Sigmoid colon (tissue), 7 donors: ENCODE measurements around the gene DCAKD. TPM values are rescaled to one million over a fixed set of nuclear protein-coding genes. Genes with fewer than 3 reads are reported as not detected.

Source experiments
- DNase-seq: peaks from one replicate; pipeline ENCODE4 v3.0.0-alpha.2; 2019
- H3K27ac ChIP-seq, 4 donors: fragments of 200-600 bp; sonication (generic); one replicate each; pipeline ENCODE4 v1.5.1; 2016 to 2019; ENCODE audit warnings: mild to moderate bottlenecking in 1 of 4
- H3K27me3 ChIP-seq, 3 donors: fragments of 200-600 bp; sonication (generic); one replicate each; pipeline ENCODE4 v1.5.1; 2019; ENCODE audit warnings: mild to moderate bottlenecking in 1 of 3
- H3K36me3 ChIP-seq, 4 donors: fragments of 200-600 bp; sonication (generic); one replicate each; pipeline ENCODE4 v1.5.1; 2016 to 2019
- H3K4me1 ChIP-seq, 4 donors: fragments of 200-600 bp; sonication (generic); one replicate each; pipeline ENCODE4 v1.5.1; 2017 to 2019
- H3K4me3 ChIP-seq, 4 donors: fragments of 200-600 bp; sonication (generic); one replicate each; pipeline ENCODE4 v1.5.1; 2017 to 2019; ENCODE audit warnings: mild to moderate bottlenecking in 2 of 4, moderate library complexity in 1 of 4
- H3K9me3 ChIP-seq, 4 donors: fragments of 200-600 bp in 3 of 4; sonication (generic) in 3 of 4; one replicate each; pipeline versions ENCODE4 v1.5.1 to v1.6.1; 2013 to 2019
- EP300 ChIP-seq, 4 donors: sonication (generic); formaldehyde crosslinking; IDR thresholded peaks; one replicate each; pipeline ENCODE4 v1.6.1; 2017; ENCODE audit warnings: antibody characterized with exemption in 4 of 4
- POLR2A ChIP-seq, 2 donors: fragments of 450-650 bp; IDR thresholded peaks; one replicate each; pipeline ENCODE4 v1.6.1; 2016; ENCODE audit warnings: antibody characterized with exemption in 2 of 2, mild to moderate bottlenecking in 2 of 2, moderate library complexity in 2 of 2
- POLR2AphosphoS5 ChIP-seq, 4 donors: sonication (generic); formaldehyde crosslinking; IDR thresholded peaks; one replicate each; pipeline ENCODE4 v1.6.1; 2017; ENCODE audit warnings: antibody characterized with exemption in 4 of 4
- WGBS, 2 donors: extraction: QIAGEN DNeasy Blood & Tissue Kit; methylation state at CpG; one replicate each; pipeline ENCODE4 v1.1.7; 2013; 5-methylcytosine and 5-hydroxymethylcytosine counted together
- intact Hi-C: fragments of 100-400 bp; cut with DNase I; formaldehyde crosslinking; loops from one replicate; pipeline ENCODE4 v1.15.1; 2023
- polyA plus RNA-seq, 3 donors: library from polyadenylated mRNA; stranded (reverse); fragments of 200-250 nt; gene quantifications; one replicate each; pipeline ENCODE4 v1.2.3, GENCODE V29; 2013
- total RNA-seq, 4 donors: library from RNA; depleted of rRNA; stranded (reverse); fragments of >200 nt; gene quantifications; one replicate each; pipeline ENCODE4 v1.1.0, GENCODE V29; 2016
- TF ChIP-seq, protein P1 (sequence below), 4 experiments: fragments of 450-650 bp in 3 of 4; fragments of 200-600 bp in 1 of 4; IDR thresholded peaks; one replicate each; pipeline ENCODE4 v1.5.1; 2016 to 2019; ENCODE audit warnings: antibody characterized with exemption in 4 of 4, mild to moderate bottlenecking in 3 of 4, moderate library complexity in 2 of 4
- donor health status: healthy with polysubstance abuse.
- donor health status: Bipolar disorder and iron deficiency.
- donor health status: healthy.

The DCAKD gene
- total and polyA plus RNA-seq, 7 donors = 5.1 to 46.0 (median 25.2) TPM

DNA sequence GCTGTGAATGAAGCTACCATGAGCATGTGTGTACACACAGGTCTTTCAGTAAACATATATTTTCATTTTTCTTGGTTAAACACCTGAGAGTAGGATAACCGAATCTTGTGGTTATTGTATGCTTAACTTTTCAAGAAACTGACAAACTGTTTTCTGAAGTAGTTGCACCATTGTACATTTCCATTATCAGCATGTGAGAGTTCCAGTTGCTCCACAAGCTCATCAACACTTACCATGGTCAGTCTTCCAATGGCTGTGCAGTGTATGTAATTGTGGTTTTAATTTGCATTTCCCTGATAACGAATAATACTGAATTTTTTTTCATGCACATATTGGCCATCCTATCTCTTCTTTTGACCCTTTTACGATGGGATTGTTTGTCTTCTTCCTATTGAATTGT is 52.0 kb downstream of the DCAKD start:
- 93 to 94% methylated on average over 3 of the region's 3 CpGs for WGBS, 2 donors

DNA sequence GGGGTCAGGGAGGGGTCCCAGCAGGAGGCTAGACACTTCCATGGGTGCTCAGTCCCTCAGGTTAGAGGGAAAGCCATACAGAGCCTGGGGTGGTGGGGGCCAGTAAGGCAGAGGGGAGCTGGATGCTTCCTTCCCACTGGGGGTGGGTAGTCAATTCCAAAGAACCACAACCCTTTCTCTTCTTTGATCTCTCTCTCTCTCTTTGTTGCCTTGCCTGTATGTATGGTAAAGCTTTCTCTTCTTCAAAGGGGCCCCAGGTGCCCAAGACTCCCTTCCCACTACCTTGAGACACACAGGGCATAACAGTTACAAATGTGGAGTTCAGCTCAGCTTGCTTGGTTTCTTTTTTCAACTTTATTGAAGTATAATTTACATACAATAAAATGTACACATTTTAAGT is 52.8 kb downstream of the DCAKD start:
- TF ChIP-seq POLR2AphosphoS5 (IDR thresholded peaks at IDR 0.05) = no peak
- TF ChIP-seq, protein P1, sequence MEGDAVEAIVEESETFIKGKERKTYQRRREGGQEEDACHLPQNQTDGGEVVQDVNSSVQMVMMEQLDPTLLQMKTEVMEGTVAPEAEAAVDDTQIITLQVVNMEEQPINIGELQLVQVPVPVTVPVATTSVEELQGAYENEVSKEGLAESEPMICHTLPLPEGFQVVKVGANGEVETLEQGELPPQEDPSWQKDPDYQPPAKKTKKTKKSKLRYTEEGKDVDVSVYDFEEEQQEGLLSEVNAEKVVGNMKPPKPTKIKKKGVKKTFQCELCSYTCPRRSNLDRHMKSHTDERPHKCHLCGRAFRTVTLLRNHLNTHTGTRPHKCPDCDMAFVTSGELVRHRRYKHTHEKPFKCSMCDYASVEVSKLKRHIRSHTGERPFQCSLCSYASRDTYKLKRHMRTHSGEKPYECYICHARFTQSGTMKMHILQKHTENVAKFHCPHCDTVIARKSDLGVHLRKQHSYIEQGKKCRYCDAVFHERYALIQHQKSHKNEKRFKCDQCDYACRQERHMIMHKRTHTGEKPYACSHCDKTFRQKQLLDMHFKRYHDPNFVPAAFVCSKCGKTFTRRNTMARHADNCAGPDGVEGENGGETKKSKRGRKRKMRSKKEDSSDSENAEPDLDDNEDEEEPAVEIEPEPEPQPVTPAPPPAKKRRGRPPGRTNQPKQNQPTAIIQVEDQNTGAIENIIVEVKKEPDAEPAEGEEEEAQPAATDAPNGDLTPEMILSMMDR (IDR thresholded peaks at IDR 0.05) = no peak
- no peak for TF ChIP-seq EP300 (IDR thresholded peaks at IDR 0.05)
- no peak for TF ChIP-seq POLR2A (IDR thresholded peaks at IDR 0.05)
- H3K4me1 ChIP-seq = peaks cover 0 to 5% (median 0%) of the 10 kb centered on the region in 4 donors
- H3K27ac ChIP-seq = no peak overlapping the region
- no peaks in the 10 kb centered on the region for H3K9me3 ChIP-seq
- H3K27me3 ChIP-seq = no peaks in the 10 kb centered on the region
- intact Hi-C loops = no loop called here
- no peak for DNase-seq
- no peaks in the 10 kb centered on the region for H3K36me3 ChIP-seq
- H3K4me3 ChIP-seq = no peak overlapping the region

More for the DNA sequence above, 52.0 kb downstream of the DCAKD start:
- H3K27me3 ChIP-seq = no peaks in the 10 kb centered on the region
- no peak for DNase-seq
- intact Hi-C loops = no loop called here
- H3K4me3 ChIP-seq = no peak overlapping the region
- TF ChIP-seq EP300 (IDR thresholded peaks at IDR 0.05) (no peak), POLR2AphosphoS5 (IDR thresholded peaks at IDR 0.05) (no peak)
- TF ChIP-seq, protein P1 (IDR thresholded peaks at IDR 0.05) = no peak
- no peak overlapping the region for H3K27ac ChIP-seq
- peaks cover 0 to 5% (median 0%) of the 10 kb centered on the region in 4 donors for H3K4me1 ChIP-seq
- H3K36me3 ChIP-seq = no peaks in the 10 kb centered on the region
- no peaks in the 10 kb centered on the region for H3K9me3 ChIP-seq

DNA sequence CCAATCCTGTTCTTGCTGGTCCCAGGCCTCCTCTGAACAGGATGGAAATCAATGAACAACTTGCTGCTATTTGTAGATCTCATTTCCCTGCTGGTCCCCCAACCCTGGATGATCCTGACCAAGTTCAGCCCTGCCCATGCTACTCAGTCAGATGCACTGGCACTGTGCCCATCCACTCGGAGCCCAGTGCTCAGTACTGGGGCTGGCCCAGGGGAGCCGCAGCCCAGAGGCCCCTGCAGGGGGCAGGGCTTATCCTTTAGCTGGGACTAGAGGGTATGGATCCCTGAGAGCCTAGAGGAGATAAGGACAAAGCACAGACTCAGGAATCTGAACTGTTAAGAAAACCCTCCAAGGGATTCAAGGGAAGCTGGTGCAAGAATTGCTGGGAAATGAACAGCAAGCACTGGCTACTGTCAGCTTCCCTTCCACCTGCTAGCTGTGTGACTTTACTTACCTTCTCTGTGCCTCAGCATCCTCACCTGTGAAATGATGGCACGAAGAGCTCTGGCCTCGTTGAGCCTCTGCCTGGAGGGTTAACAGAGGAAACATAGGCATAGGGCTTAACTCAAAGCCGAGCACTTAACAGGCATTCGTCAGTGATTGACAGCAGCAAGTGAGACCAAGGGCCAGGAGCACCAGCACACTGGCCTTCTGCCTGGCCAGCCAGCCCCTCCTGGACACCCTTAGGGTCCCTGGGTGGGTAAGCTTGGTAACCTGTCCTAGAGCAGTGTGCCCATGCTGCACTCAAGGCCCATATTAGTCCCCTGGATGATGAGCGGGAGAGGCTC is 53.5 kb downstream of the DCAKD start:
- intact Hi-C loops = no loop called here
- H3K4me3 ChIP-seq = no peak overlapping the region
- peaks cover 0 to 5% (median 0%) of the 10 kb centered on the region in 4 donors for H3K4me1 ChIP-seq
- no peaks in the 10 kb centered on the region for H3K27me3 ChIP-seq
- no peak for DNase-seq
- TF ChIP-seq POLR2A (IDR thresholded peaks at IDR 0.05) (no peak), EP300 (IDR thresholded peaks at IDR 0.05) (no peak), POLR2AphosphoS5 (IDR thresholded peaks at IDR 0.05) (no peak)
- TF ChIP-seq, protein P1 (IDR thresholded peaks at IDR 0.05) = no peak
- WGBS, 2 donors = 56 to 66% methylated on average over 7 of the region's 7 CpGs
- H3K27ac ChIP-seq = no peak overlapping the region
- H3K9me3 ChIP-seq = no peaks in the 10 kb centered on the region
- H3K36me3 ChIP-seq = no peaks in the 10 kb centered on the region

DNA sequence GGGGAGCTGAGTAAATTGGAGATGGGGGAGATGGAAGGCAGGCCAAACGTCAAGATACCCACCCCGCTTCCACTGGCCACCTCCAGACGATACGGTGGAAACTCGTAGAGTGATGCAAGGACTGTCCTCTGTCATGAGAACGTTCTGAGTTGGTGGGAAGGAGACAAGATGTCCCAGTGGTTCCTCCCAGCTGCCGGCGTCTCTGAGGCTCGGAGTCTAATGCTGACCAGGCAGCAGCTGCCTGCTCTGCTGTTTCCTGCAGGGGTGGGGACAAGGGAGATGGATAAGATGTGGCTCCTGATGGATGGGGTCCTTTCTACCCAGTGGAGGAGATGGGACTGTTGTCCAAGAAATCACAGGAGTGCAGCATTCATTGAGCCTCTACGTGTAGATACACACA is 55.1 kb downstream of the DCAKD start:
- DNase-seq = no peak
- intact Hi-C loops = no loop called here
- Histone ChIP-seq H3K4me3 (no peak overlapping the region), H3K4me1 (peaks cover 0 to 5% (median 0%) of the 10 kb centered on the region in 4 donors), H3K36me3 (no peaks in the 10 kb centered on the region), H3K27ac (no peak overlapping the region), H3K9me3 (no peaks in the 10 kb centered on the region), H3K27me3 (no peaks in the 10 kb centered on the region)
- WGBS, 2 donors = 74 to 86% methylated on average over 10 of the region's 10 CpGs
- TF ChIP-seq, protein P1 (IDR thresholded peaks at IDR 0.05) = no peak
- TF ChIP-seq POLR2AphosphoS5 (IDR thresholded peaks at IDR 0.05) (no peak), POLR2A (IDR thresholded peaks at IDR 0.05) (no peak), EP300 (IDR thresholded peaks at IDR 0.05) (no peak)
